Uterus (tissue), 4 donors: ENCODE measurements around the gene ERMAP. TPM values are rescaled to one million over a fixed set of nuclear protein-coding genes. Genes with fewer than 3 reads are reported as not detected.

Source experiments
- total RNA-seq, 4 donors: library from RNA; depleted of rRNA in 3 of 4; stranded (reverse); fragments of >200 nt in 3 of 4; gene quantifications; one replicate each; pipeline versions ENCODE4 v1.1.0 to v1.2.4, GENCODE V29; 2014 to 2023
- donor health status: DM: yes; HTN: yes; CAD: no.

The ERMAP gene
- total RNA-seq, 4 donors from 2014 or later = 0.59 to 16.0 (median 7.6) TPM

Other genes starting within 250 kb of the ERMAP start
- gene PPIH, start 158.7 kb upstream of the ERMAP start, total RNA-seq = 10 to 100 TPM in 3 of 4 donors, 1 to 10 TPM in 1; 2.6 to 48.4 (median 36.3) TPM
- 100 to 1,000 TPM; 282 to 387 (median 333) TPM for gene YBX1, start 134.7 kb upstream of the ERMAP start, total RNA-seq
- gene CLDN19, start 76.9 kb upstream of the ERMAP start, total RNA-seq = under 1 TPM in 1 of 4 donors, not detected in 3; 0.28 TPM
- 100 to 1,000 TPM in 1 of 4 donors, 10 to 100 TPM in 3; 11.5 to 119 (median 34.7) TPM for gene P3H1, start 50.1 kb upstream of the ERMAP start, total RNA-seq
- 1 to 10 TPM in 2 of 4 donors, under 1 TPM in 1, not detected in 1; 0.26 to 6.7 (median 5.7) TPM for gene C1orf50, start 49.9 kb upstream of the ERMAP start, total RNA-seq
- gene TMEM269, start 32.1 kb upstream of the ERMAP start, total RNA-seq = 1 to 10 TPM in 1 of 4 donors, under 1 TPM in 1, not detected in 2; 0.07 to 1.1 TPM
- 10 to 100 TPM; 13.1 to 27.4 (median 23.1) TPM for gene SVBP, start 275 bp downstream of the ERMAP start, total RNA-seq
- gene ZNF691, start 29.5 kb downstream of the ERMAP start, total RNA-seq = 10 to 100 TPM in 3 of 4 donors, 1 to 10 TPM in 1; 4.7 to 24.1 (median 15.2) TPM
- 10 to 100 TPM in 3 of 4 donors, 1 to 10 TPM in 1; 4.6 to 76.2 (median 28.2) TPM for gene SLC2A1, start 141.7 kb downstream of the ERMAP start, total RNA-seq